HFFc6 (cell line): ENCODE data around the gene DCX. TPM values are rescaled to one million over a fixed set of nuclear protein-coding genes. Genes with fewer than 3 reads are reported as not detected.

Experiments used
- DNase-seq: peaks from one replicate; pipeline ENCODE4 v3.0.0-alpha.2; 2018
- H3K27ac Mint-ChIP-seq: 2 replicates; pipeline ENCODE4 v1.8.0; 2020; ENCODE audit warnings: mild to moderate bottlenecking, mixed read lengths
- H3K27me3 Mint-ChIP-seq: 2 replicates; pipeline ENCODE4 v1.8.0; 2021; ENCODE audit warnings: mild to moderate bottlenecking, moderate library complexity, mixed read lengths; ENCODE audit not compliant: insufficient read depth
- H3K36me3 Mint-ChIP-seq: 2 replicates; pipeline ENCODE4 v1.8.0; 2021; ENCODE audit warnings: low read depth, mixed read lengths
- H3K4me1 Mint-ChIP-seq: 2 replicates; pipeline ENCODE4 v1.8.0; 2020; ENCODE audit warnings: low read depth, mixed read lengths
- H3K4me3 Mint-ChIP-seq: 2 replicates; pipeline ENCODE4 v1.8.0; 2020; ENCODE audit warnings: mild to moderate bottlenecking, moderate library complexity, mixed read lengths
- H3K9me3 Mint-ChIP-seq: 2 replicates; pipeline ENCODE4 v1.8.0; 2020; ENCODE audit warnings: mild to moderate bottlenecking, mixed read lengths
- total RNA-seq, 6 experiments: library from RNA; stranded (reverse); fragmentation: NEBNext Ultra II Directional; extraction: Animal tissue kit (Norgen Biotek cat#: 25700); gene quantifications; 2 replicates in 1 of 6; 3 replicates in 5 of 6; pipeline ENCODE4 v1.2.3, GENCODE V29; 2021
- TF ChIP-seq, protein P1 (sequence below): fragments of 200-600 bp; sonication (generic); IDR thresholded peaks from 2 replicates; pipeline ENCODE4 v1.5.0; 2021; ENCODE audit warnings: antibody characterized with exemption, mild to moderate bottlenecking

DCX gene
- total RNA-seq, 6 experiments from 2014 or later = not detected

- no peak overlapping the region for H3K27ac Mint-ChIP-seq
- H3K27me3 Mint-ChIP-seq = no peaks in the 10 kb centered on the region
- H3K4me3 Mint-ChIP-seq = no peak overlapping the region
Observed at GRCh38 chrX:111288841-111289240, 123.2 kb downstream of the DCX start.

DNA sequence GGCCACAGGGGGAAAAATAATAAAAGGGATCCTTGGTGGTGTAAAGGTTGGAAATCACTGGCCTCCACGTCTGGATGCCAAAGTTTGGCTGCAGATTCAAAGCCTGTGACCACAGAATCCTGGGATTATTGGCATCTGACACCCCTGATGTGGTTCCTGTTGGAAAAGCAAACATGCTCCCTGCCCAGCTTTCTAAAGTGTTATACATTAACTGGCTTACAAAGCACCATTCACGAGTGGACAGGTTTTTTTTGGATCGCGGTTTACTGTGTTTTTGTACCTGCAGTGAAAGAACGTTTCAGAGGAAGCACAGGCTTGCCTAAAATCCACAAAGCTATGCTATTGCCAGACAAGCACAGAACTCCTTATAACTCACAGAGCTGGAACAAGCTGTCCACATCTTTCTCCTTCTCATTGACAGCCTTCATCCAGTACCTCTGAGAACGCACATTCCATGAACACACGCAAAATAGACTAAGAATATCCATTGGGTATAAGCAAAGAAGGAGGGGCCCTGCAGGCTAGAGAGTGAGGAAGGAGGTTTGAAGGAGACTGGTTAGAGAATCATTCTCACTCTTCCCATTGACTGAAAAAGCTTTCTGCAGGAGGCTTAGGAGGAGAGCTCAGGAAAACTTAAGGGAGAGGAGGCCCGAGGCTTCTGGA is 127.2 kb downstream of the DCX start:
- H3K27me3 Mint-ChIP-seq = no peaks in the 10 kb centered on the region
- no peaks in the 10 kb centered on the region for H3K36me3 Mint-ChIP-seq
- no peak overlapping the region for H3K4me3 Mint-ChIP-seq
- no peaks in the 10 kb centered on the region for H3K4me1 Mint-ChIP-seq
- H3K9me3 Mint-ChIP-seq = peaks cover 14% of the 10 kb centered on the region; the same call in 1 of the 2 replicates
- TF ChIP-seq, protein P1, sequence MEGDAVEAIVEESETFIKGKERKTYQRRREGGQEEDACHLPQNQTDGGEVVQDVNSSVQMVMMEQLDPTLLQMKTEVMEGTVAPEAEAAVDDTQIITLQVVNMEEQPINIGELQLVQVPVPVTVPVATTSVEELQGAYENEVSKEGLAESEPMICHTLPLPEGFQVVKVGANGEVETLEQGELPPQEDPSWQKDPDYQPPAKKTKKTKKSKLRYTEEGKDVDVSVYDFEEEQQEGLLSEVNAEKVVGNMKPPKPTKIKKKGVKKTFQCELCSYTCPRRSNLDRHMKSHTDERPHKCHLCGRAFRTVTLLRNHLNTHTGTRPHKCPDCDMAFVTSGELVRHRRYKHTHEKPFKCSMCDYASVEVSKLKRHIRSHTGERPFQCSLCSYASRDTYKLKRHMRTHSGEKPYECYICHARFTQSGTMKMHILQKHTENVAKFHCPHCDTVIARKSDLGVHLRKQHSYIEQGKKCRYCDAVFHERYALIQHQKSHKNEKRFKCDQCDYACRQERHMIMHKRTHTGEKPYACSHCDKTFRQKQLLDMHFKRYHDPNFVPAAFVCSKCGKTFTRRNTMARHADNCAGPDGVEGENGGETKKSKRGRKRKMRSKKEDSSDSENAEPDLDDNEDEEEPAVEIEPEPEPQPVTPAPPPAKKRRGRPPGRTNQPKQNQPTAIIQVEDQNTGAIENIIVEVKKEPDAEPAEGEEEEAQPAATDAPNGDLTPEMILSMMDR = no peak
- no peak overlapping the region for H3K27ac Mint-ChIP-seq
- DNase-seq = no peak

More at GRCh38 chrX:111288841-111289240, 123.2 kb downstream of the DCX start:
- no peak for DNase-seq
- H3K4me1 Mint-ChIP-seq = no peaks in the 10 kb centered on the region
- TF ChIP-seq, protein P1 = no peak
- H3K9me3 Mint-ChIP-seq = peaks cover 13% of the 10 kb centered on the region; the same call in 1 of the 2 replicates
- H3K36me3 Mint-ChIP-seq = no peaks in the 10 kb centered on the region

- Mint-ChIP-seq H3K4me1 (no peaks in the 10 kb centered on the region), H3K27me3 (no peaks in the 10 kb centered on the region), H3K36me3 (no peaks in the 10 kb centered on the region), H3K27ac (no peak overlapping the region), H3K4me3 (no peak overlapping the region), H3K9me3 (peaks cover 19% of the 10 kb centered on the region; the same call in 1 of the 2 replicates)
- TF ChIP-seq, protein P1 = no peak
- DNase-seq = no peak
Observed at GRCh38 chrX:111283446-111283845, 128.5 kb downstream of the DCX start.

GRCh38 chrX:111282991-111283390 is 129.0 kb downstream of the DCX start:
- no peak for DNase-seq
- Mint-ChIP-seq H3K4me3 (no peak overlapping the region), H3K27me3 (no peaks in the 10 kb centered on the region), H3K27ac (no peak overlapping the region), H3K4me1 (no peaks in the 10 kb centered on the region), H3K9me3 (peaks cover 19% of the 10 kb centered on the region; the same call in 1 of the 2 replicates), H3K36me3 (no peaks in the 10 kb centered on the region)
- TF ChIP-seq, protein P1 = no peak

DNA sequence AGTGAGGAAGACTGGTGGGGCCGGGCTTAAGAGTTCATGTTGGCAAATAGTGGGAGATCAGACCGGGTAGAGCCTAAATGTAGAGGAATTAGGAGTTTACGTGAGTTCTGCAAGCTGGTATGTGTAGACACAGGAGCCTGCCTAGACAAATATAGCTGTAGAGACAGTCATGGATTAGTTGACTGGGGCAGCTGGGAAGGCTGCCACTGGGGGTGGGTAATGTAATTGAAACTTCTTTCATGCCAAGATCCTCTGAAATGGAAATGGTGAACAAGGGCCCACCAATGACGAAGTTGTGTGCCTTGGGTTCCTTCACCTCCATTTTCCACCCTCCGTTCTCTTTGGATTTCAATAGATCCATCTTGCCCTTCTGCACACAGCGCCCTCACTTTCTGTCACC is 129.9 kb downstream of the DCX start:
- H3K9me3 Mint-ChIP-seq = peaks cover 19% of the 10 kb centered on the region; the same call in 1 of the 2 replicates
- H3K36me3 Mint-ChIP-seq = no peaks in the 10 kb centered on the region
- TF ChIP-seq, protein P1 = no peak
- H3K4me1 Mint-ChIP-seq = no peaks in the 10 kb centered on the region
- no peak for DNase-seq
- no peaks in the 10 kb centered on the region for H3K27me3 Mint-ChIP-seq
- H3K27ac Mint-ChIP-seq = no peak overlapping the region
- H3K4me3 Mint-ChIP-seq = no peak overlapping the region
